Ascending aorta (tissue), 2 donors: Measurements from ENCODE around the gene NAA38. TPM values are rescaled to one million over a fixed set of nuclear protein-coding genes. Genes with fewer than 3 reads are reported as not detected.
A peak's percentile ranks its signal among the peaks of the same experiment; 100 is the strongest.

Experiments used
- DNase-seq, 2 donors: peaks; one replicate each; pipeline ENCODE4 v3.0.0-alpha.2; 2019; ENCODE audit warnings: low spot score in 2 of 2
- H3K27ac ChIP-seq, 2 donors: fragments of 200-600 bp; sonication (generic); one replicate each; pipeline ENCODE4 v1.5.1; 2016 to 2017; ENCODE audit warnings: mild to moderate bottlenecking in 1 of 2
- H3K27me3 ChIP-seq: fragments of 200-600 bp; sonication (generic); one replicate; pipeline ENCODE4 v1.5.1; 2017
- H3K36me3 ChIP-seq, 2 donors: fragments of 200-600 bp; sonication (generic); one replicate each; pipeline ENCODE4 v1.5.1; 2016
- H3K4me1 ChIP-seq, 2 donors: fragments of 200-600 bp; sonication (generic); one replicate each; pipeline ENCODE4 v1.5.1; 2016 to 2017; ENCODE audit warnings: mild to moderate bottlenecking in 1 of 2
- H3K4me3 ChIP-seq, 2 donors: fragments of 200-600 bp; sonication (generic); one replicate each; pipeline ENCODE4 v1.5.1; 2016 to 2017; ENCODE audit warnings: mild to moderate bottlenecking in 1 of 2
- H3K9me3 ChIP-seq, 2 donors: fragments of 200-600 bp; sonication (generic); one replicate each; pipeline ENCODE4 v1.5.1; 2016
- intact Hi-C: fragments of 100-400 bp; cut with DNase I; formaldehyde crosslinking; loops from one replicate; pipeline ENCODE4 v1.15.1; 2023
- total RNA-seq: library from RNA; depleted of rRNA; stranded (reverse); fragments of >200 nt; gene quantifications from one replicate; pipeline ENCODE4 v1.1.0, GENCODE V29; 2016
- TF ChIP-seq, protein P1 (sequence below), 3 experiments: fragments of 200-600 bp in 2 of 3; fragments of 450-650 bp in 1 of 3; sonication (generic) in 2 of 3; IDR thresholded peaks; one replicate each; pipeline ENCODE4 v1.5.1; 2016 to 2019; ENCODE audit warnings: antibody characterized with exemption in 3 of 3, mild to moderate bottlenecking in 1 of 3, moderate library complexity in 1 of 3

NAA38 gene
- total RNA-seq, 1 donor from 2014 or later = 59.0 TPM

DNA sequence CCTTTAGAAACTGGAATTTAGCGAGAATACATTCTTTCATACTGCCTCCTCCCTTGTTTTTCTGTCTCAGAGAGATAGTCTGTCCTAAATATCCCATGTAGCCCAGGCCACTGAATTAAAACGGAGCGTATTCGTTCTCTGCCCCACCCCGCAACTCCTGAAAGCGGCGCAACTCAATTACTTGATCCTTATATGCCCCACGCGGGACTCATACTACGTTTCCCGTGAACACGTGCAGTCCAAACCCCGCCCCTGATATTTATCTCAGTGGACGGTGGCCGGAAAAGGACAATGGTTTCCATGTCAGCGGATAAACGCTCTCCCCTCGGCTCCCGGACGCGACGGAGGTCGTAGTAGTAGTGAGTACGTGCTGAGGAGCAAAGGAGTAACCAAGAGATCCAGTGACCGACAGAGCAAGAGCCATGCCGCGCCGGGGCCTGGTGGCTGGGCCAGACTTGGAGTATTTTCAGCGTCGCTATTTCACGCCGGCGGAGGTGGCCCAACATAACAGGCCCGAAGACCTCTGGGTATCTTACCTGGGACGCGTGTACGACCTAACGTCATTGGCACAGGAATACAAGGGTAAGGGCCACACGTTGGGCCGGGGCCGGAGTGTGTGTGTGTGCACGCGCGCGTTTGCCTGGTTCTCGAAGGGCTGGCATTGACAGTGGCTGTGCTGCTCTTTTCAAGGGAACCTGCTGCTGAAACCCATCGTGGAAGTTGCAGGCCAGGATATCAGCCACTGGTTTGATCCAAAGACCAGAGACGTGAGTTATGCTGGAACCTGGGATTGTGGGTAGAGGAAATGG is 558 bp upstream of the NAA38 start, which contains the start of gene CYB5D1:
Gene CYB5D1 (plus strand): TSS at position 291 of the 809 bp plus-strand sequence. CDS start 132 bp downstream, at position 423.
- Histone ChIP-seq H3K27ac (peak within 1 kb of the TSS; percentile 87 to 88), H3K4me3 (peak within 1 kb of the TSS; percentile 73 to 76), H3K4me1 (peaks cover 9 to 25% of the 10 kb centered on the region in 2 donors), H3K36me3 (peaks cover 0 to 12% of the 10 kb centered on the region in 2 donors), H3K27me3 (no peaks in the 10 kb centered on the region), H3K9me3 (no peaks in the 10 kb centered on the region)
- intact Hi-C loops = loop anchor here (1.0 to 10.0 kb wide), 6 partner anchors 23 to 373 kb away; partner anchors contain the start of genes ALOXE3, CNTROB, POLR2A and SLC35G6
- DNase-seq = peak; percentile 77 to 97
- TF ChIP-seq, protein P1, sequence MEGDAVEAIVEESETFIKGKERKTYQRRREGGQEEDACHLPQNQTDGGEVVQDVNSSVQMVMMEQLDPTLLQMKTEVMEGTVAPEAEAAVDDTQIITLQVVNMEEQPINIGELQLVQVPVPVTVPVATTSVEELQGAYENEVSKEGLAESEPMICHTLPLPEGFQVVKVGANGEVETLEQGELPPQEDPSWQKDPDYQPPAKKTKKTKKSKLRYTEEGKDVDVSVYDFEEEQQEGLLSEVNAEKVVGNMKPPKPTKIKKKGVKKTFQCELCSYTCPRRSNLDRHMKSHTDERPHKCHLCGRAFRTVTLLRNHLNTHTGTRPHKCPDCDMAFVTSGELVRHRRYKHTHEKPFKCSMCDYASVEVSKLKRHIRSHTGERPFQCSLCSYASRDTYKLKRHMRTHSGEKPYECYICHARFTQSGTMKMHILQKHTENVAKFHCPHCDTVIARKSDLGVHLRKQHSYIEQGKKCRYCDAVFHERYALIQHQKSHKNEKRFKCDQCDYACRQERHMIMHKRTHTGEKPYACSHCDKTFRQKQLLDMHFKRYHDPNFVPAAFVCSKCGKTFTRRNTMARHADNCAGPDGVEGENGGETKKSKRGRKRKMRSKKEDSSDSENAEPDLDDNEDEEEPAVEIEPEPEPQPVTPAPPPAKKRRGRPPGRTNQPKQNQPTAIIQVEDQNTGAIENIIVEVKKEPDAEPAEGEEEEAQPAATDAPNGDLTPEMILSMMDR (IDR thresholded peaks at IDR 0.05) = peak in 1 of 3 experiments; percentile 10

GRCh38 chr17:7856011-7856810 is 1.1 kb downstream of the NAA38 start:
- peaks cover 0 to 16% of the 10 kb centered on the region in 2 donors for H3K36me3 ChIP-seq
- peak overlapping the region; percentile 73 to 76 for H3K4me3 ChIP-seq
- intact Hi-C loops = loop anchor here (2.0 to 10.0 kb wide), 3 partner anchors 59 to 371 kb away; partner anchors contain the start of genes ALOXE3, POLR2A and SLC35G6
- H3K9me3 ChIP-seq = no peaks in the 10 kb centered on the region
- H3K4me1 ChIP-seq = peaks cover 12 to 28% of the 10 kb centered on the region in 2 donors
- peak overlapping the region; percentile 87 to 88 for H3K27ac ChIP-seq
- no peaks in the 10 kb centered on the region for H3K27me3 ChIP-seq
- TF ChIP-seq, protein P1 (IDR thresholded peaks at IDR 0.05) = no peak
- DNase-seq = no peak

DNA sequence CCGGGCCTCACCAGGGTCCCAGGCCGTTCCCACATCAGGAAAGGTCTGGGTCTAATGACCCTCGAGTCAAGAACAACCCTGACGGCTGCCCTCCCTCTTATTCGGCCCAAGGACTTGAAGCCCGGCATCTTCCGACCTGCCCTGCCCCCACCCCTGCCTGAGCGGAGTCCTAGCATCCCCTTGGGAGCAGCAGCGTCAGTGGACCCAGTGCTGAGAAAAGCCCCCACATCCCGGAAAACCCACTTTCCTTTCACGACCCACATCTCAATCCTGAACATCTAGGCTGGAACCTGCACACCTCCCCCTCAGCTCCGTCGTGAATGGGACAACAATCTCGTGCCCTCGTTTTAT is 1.7 kb downstream of the NAA38 start:
- Histone ChIP-seq H3K27ac (peak overlapping the region; percentile 87 to 88), H3K9me3 (no peaks in the 10 kb centered on the region), H3K36me3 (peaks cover 0 to 16% of the 10 kb centered on the region in 2 donors), H3K27me3 (no peaks in the 10 kb centered on the region), H3K4me1 (peaks cover 12 to 28% of the 10 kb centered on the region in 2 donors), H3K4me3 (peak overlapping the region; percentile 73 to 76)
- intact Hi-C loops = loop anchor here (2.0 to 10.0 kb wide), 3 partner anchors 59 to 371 kb away; partner anchors contain the start of genes ALOXE3, POLR2A and SLC35G6
- no peak for DNase-seq
- TF ChIP-seq, protein P1 (IDR thresholded peaks at IDR 0.05) = no peak

- H3K9me3 ChIP-seq = no peaks in the 10 kb centered on the region
- no peak for DNase-seq
- H3K4me1 ChIP-seq = peaks cover 12 to 28% of the 10 kb centered on the region in 2 donors
- intact Hi-C loops = loop anchor here (5.0 to 10.0 kb wide), 2 partner anchors 262 to 370 kb away; partner anchors contain the start of genes ALOXE3, POLR2A and SLC35G6
- TF ChIP-seq, protein P1 (IDR thresholded peaks at IDR 0.05) = no peak
- no peaks in the 10 kb centered on the region for H3K27me3 ChIP-seq
- peaks cover 5 to 22% of the 10 kb centered on the region in 2 donors for H3K36me3 ChIP-seq
- H3K27ac ChIP-seq = peak within 1 kb of the TSS; percentile 87 to 88
- H3K4me3 ChIP-seq = peak within 1 kb of the TSS; percentile 73 to 76
These were observed 2.3 kb downstream of the NAA38 start, which contains the start of gene TMEM88 for GRCh38 chr17:7854851-7855659. Gene TMEM88, plus strand, starts transcription at chr17:7855066. Its CDS starts 9 bp downstream, at chr17:7855075.
